ENCODE results near the gene ROR1.
"Not testable (repeated sequence)": the region's sequence is repeated elsewhere in the genome, so short reads cannot be mapped to it uniquely, and the experiment has no call there.

The ROR1 gene

GRCh38 chr1:64197076-64197475, 423.3 kb downstream of the ROR1 start:
- in situ Hi-C loops (cut with MboI; ENCODE audit: low sequenced_read_pairs): no loop called here

DNA sequence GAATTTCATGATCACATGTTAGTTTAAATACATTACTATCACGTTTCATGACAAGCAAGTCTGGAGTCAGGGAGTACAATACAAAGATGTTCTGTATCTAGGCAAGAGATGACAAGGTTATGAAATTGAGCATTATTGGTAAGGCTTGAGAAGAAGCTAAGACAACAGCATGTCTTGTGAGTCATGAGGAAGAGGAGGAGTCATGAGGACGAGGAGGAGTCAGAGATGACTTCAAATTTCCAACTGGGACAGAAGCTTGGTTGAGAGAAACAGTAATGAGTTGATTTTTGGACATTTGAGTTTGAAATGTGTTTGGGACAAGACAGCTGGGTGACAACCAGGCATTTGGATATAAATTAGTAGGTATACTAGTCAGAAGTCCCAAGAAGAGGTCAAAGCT, 425.3 kb downstream of the ROR1 start:
- in situ Hi-C loops (cut with MboI; ENCODE audit: low sequenced_read_pairs): no loop called here

- in situ Hi-C loops (cut with MboI; ENCODE audit: low sequenced_read_pairs): no loop called here
Measured at GRCh38 chr1:64200064-64200463, 426.2 kb downstream of the ROR1 start.

GRCh38 chr1:64203420-64203819, 429.6 kb downstream of the ROR1 start, which contains the start of gene UBE2U:
TSS of gene UBE2U (plus strand) at chr1:64203623. CDS start at chr1:64204051, 428 bp downstream.
- in situ Hi-C loops (cut with MboI; ENCODE audit: low sequenced_read_pairs): no loop called here

- in situ Hi-C loops (cut with MboI; ENCODE audit: low sequenced_read_pairs): no loop called here
Measured at GRCh38 chr1:64209221-64209620, 435.4 kb downstream of the ROR1 start.

DNA sequence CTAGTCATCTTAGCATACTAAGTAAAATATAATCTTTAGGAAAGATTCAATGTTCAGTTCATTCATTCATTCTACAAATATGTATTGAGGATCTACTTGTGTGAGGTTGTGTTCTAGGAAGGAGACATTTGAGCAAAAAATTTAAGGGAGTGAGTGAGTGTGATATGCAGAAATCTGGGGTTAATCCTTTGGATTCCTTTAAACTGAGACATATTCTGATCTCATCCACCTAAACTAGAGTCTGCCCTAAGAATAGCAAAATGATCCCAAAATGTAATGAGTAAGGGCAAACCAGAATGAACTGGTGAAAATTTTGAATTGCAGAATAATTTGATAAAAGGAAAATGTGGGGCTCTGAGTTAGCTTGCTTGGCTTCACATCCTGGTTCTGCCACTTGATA, 438.2 kb downstream of the ROR1 start:
- in situ Hi-C loops (cut with MboI; ENCODE audit: low sequenced_read_pairs): no loop called here

- in situ Hi-C loops (cut with MboI; ENCODE audit: low sequenced_read_pairs): no loop called here
Measured at GRCh38 chr1:64215576-64215975, 441.8 kb downstream of the ROR1 start.

DNA sequence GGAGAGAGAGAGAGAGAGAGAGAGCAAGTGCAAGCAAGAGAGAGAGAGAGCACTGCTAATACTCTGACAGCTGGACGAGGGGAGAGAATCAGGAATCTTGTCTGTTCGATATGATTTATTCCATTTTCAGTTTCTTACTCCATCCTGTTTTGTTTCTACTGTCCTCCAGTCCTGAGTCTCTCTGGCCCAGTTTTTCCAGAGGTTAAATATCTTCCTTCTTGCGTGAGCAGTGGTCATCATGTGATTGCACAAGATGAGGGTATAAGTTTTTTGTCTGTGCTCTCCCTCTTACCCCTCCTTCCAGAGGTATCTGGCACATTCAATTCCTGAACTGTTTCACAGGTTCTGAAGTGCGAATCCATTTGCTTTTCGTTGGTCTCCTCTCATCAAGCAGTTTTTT, 446.4 kb downstream of the ROR1 start:
- in situ Hi-C loops (cut with MboI; ENCODE audit: low sequenced_read_pairs): no loop called here

GRCh38 chr1:64223329-64224151, 449.7 kb downstream of the ROR1 start:
- in situ Hi-C loops (cut with MboI; ENCODE audit: low sequenced_read_pairs): no loop called here

DNA sequence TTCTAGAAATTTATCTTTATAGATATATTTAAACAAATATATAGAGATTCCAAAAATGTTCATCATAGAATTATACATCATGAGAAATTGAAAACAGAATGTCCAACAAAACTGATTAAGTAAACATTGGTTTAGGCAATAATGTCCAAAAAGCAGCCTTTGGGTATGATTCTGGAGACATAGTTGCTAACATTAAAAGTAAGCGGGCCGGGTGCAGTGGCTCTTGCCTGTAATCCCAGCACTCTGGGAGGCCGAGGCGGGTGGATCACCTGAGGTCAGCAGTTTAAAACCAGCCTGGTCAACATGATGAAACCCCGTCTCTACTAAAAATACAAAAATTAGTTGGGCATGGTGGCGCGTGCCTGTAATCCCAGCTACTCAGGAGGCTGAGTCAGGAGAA, 450.4 kb downstream of the ROR1 start:
- in situ Hi-C loops (cut with MboI; ENCODE audit: low sequenced_read_pairs): not testable (repeated sequence)

DNA sequence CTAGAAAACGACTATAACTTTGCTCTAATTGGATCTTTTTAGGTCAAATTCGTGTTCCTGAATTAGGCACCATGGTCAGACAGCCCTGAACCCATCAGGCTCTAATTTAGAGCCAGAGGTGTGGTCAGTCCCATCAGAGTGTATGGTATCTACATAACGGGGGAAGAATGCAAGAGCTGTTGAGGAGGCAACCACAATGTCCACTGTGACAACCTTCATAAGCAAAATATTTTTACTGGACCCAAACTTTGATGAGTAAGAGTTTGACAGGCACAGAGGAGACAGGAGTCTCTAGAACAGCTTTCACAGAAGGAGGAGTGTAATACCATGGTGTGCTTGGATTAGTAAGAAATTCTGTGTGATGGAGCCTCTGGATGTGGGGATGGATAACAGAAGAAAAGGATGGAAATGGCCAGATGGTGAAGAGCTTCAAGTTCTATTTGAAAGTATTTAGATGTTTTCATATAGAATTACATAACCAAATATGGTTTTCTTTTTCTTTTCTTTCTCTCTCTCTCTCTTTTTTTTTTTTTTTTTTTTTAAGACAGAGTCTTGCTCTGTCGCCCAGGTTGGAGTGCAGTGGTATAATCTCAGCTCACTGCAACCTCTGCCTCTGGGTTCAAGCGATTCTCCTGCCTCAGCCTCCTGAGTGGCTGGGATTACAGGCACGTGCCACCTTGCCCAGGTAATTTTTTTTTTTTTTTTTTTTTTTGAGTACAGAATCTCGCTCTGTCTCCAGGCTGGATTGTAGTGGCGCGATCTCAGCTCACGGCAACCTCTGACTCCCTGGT, 454.5 kb downstream of the ROR1 start:
- in situ Hi-C loops (cut with MboI; ENCODE audit: low sequenced_read_pairs): no loop called here

- in situ Hi-C loops (cut with MboI; ENCODE audit: low sequenced_read_pairs): no loop called here
Measured at GRCh38 chr1:64229307-64229706, 455.5 kb downstream of the ROR1 start.
